NCI-H1694 treated with DMSO at 0.1 percent for 48 hours (cell line): ENCODE data around the gene NHEJ1.

Experiments
- DNase-seq: peaks from one replicate; lab custom pipeline; 2025; lab: John Stamatoyannopoulos, UW

The NHEJ1 gene

DNA sequence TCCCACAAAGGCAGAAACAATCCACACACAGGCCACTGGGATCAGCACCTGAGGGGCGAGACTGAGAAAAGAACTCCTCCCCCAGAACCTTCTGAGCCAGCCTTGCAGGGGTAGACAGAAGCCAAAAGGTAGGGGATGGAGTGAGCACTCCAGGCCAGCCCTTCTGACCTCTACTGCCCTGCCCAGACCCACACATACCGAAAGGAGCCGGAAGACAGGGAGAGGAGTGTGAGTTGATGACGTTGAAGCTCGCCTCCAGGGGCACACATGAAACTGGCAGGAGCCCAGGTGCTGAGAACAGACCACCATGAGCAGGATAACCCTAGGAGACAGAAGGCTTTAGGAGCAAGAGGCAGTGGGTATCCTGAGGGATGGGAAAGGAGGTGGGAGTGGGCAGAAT, 7.4 kb upstream of the NHEJ1 start:
- DNase-seq = no peak

DNA sequence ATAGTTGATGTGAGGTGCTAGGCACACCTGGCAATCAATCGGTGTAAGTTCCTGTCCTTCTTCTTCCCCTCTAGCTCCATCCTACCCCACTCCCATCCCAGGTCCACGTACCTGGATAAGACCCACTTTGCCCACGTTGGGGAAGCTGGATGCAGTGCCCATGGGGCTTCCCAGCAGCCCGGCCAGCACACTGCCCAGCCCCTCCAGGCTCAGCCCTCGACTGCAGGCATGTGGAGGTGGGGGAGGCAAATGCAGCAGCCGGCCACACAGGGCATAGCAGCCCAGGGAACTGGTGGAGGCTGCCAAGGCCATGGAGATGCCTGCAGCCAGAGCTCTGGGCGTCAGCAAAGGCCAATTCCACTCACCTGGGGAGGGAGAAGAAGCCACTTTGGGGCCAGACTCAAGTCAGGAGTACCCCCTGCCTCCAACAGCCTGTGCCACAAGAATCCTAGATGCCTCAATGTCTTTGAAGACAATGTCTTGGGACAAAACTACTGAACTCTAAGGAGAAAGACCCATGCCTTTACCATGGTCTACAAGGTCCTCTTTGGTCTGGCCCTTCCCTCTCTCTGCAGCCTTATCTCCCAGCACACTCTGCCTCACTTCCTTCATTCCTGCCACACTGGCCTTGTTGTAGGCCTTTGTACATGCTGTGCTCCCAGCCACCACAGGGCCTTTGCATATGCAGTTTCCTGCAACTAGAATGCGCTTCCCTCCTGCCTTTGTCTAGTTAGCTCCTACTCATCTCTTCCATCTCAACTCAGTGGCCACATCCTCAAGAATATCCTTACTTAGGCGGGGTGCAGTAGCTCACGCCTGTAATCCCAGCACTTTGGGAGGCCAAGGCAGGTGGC, 4.7 kb upstream of the NHEJ1 start:
- DNase-seq = no peak

DNA sequence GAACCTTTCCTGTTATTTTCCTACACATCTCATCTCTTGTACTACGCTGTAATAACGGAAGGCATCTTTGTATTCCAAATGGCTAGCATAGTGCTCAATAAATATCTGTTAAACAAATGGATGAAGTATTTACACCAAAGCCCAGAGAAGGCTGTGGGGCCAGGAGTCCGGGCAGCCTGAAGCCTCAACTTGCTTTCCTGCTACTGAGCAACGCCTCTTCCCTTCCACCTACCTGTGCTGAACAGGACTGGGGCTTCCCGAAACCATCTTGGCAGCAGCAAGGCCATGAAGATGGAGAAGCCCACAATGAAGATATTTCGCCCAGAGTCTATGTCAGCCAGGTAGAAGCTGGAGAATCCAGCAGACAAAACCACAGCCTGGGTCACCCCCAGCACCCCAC, 2.5 kb upstream of the NHEJ1 start:
- no peak for DNase-seq

DNA sequence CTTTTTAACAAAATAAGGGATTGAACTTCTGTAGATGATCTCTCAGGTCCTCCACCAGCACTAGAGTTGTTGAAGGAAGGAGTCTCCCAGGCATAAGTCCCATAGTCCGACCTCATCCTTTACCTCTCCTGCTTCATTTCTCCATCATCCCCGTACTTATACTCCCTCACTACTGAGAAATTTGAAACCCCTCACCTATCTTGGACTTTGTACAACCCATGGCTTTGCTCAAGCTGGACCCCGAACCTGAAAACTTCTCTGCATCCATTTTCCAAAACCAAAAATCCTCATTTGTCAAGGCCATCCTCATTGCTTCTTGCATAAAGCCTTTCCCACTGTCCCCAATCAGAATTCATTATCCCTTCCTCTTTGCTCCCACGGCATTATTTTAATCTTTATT, 482 bp upstream of the NHEJ1 start:
- DNase-seq = no peak

DNA sequence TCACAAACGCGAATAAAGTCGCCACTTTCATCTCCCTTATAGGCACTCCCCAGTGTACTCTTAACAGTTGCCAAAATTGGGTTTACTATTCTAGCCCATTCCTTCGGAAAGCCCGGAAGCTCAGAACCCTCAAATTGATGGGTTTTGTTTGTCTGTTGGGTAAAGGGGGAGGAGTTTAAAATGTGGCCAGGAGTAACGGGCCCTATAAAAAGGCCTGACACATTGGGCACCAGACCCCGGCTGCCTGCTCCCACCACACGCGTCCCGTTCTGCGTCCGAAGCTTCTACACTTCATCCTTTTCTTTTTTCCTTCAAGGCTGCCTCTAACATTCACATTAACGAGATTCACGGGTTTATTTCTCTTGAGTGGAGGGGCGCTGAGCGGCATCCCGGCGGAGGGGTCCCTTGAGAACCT, 837 bp downstream of the NHEJ1 start:
- DNase-seq = no peak

DNA sequence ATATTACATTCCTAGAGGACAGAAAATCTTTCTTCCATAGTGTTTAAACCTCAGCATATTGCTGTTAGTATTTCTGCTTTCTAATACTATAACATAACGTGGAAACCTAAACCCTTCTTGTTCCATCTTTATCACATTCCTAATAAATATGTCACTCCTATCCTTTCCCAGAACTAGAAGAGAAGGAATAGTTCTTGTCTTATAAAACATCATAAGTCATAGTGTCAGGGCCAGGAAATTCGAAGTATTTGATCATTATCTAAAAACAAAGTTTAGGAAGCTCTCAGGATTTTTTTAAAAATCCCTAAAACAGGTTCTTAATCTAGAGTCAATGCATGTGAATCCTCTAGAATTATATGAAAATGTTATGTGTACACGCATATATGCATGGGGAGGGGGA, 2.0 kb downstream of the NHEJ1 start:
- DNase-seq = no peak

DNA sequence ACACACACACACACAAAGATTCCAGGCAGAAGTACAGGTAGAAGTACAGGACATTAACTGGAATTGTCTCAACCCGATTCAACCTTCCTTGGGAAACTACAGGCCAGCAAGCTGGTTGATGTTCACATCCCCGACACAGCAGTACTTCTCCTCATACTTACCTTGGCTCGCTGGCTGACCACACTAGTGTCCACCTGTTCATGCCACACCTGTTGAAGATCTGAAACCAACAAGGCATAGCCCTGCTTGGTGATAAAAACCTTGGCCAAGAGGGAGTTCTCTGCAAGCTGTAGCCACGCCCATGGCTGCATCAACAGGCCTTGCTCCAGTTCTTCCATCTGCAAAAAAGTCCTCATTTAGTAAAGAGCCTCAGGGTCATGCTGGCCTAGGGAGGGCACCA, 2.6 kb downstream of the NHEJ1 start:
- DNase-seq = no peak

DNA sequence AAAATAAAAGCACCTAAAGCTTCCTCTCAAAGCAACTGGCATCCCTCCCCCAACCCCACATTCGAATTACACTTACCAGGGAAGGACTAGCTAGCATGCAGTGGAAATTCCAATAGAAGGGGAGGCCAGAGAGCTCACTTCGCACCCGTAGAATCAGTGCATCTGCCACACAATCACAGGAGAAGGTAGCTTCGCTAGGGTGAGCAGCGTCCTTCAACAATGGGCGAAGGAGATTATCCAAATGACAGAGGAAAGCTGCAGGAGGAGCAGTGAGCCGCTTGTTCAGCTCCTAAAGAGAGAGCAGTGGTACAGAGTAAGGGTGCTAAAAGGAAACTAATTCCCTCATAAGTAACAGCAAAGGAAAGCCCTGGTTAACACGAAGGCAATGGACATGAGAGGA, 3.2 kb downstream of the NHEJ1 start:
- DNase-seq = no peak

DNA sequence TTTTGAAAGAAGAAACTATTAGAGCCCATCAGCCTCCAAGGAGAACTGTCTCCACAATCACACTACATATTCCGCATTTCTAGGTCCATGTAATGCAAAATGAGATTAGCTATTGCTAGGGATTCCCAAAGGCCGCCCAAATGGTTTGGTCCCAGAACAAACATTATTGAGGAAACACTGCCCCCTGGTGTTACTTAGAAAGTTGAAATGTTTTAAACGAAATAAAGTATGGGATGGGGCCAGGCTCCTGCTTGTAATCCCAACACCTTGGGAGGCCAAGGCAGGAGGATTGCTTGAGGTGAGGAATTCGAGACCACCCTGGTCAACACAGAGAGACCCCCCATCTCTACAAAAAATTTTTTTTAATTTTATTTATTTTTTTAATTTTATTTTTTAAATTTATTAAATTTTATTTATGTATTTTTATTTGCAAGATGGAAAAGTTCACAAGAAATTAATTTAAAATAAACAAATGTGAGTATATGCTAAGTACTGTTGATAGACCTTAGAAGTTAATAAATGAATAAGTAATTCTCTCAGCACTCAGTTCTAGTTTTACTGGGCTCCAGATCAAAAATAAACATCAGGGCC, 5.5 kb downstream of the NHEJ1 start:
- peak; percentile 88 for DNase-seq

DNA sequence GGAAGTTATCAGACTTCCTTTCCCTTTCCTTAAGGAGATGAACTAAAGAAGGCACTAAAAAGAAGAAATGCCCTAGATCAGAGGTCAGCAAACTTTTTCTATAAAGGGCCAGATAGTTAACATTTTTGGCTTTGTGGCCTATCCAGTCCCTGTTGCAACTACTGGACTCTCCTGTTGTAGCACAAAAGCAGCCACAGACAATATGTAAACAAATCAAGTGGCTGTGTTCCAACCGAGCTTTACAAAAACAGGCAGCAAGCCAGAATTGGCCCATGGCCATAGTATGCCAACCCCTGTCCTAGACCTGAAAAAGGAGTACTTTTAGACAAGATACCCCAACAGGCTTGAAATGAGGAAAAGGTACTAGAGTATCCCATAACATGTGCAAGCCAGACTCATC, 10.9 kb downstream of the NHEJ1 start:
- DNase-seq = no peak

DNA sequence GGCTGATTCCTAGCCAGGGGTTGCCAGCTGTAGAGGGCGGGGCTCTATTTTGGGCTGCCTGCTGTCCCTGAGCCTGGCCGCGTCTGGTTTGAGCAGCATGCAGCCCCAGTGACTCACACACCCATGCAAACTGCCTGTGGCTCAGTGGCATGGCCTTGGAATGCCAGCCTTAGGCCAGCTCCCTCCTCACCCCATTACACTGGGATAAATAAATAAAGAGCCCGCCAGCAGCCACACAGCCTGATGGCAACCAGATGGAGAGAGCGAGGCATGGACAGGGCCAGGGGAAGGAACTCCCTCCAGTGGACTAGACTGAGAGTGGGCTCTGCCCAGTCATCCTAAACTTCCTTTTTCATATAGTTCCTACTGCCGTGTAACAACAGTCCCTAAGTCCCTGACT, 18.3 kb downstream of the NHEJ1 start:
- DNase-seq = no peak

DNA sequence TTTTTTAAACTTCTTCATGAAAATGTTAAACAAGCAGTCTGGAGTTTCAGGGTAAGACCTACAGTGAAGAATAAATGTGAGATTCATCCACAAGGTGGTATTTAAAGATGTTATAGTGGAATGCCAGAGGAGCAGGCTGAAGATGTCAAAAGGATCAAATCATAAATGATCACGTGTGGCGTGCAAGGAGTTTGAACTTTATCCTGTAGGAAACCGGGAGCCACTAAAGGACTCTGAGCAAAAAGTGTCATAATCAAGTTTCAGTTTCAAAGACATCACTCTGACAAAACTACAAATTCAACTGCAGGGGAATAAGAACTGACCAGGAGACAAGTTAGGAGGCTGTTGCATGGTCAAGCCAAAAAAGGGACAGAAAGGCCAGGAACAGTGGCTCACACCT, 19.9 kb downstream of the NHEJ1 start:
- DNase-seq = no peak

DNA sequence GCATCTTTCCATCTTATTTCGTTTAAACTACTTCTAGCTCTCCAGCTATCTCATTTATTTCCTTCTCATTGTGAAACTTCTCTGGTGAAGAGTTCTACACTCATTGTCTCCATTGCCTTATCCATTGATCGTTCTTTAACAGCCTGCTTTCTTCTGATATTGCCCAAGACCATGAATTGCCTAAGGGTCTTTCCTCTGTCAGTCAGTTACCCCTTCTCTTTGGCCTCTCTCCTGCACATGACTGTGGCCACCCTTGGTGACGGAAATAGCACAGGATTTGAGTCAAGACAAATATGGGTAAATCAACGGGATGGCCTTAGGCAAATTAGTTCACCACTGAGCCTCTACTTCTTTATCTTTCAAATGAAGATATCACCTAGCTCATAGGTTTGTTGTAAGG, 26.6 kb downstream of the NHEJ1 start:
- no peak for DNase-seq

DNA sequence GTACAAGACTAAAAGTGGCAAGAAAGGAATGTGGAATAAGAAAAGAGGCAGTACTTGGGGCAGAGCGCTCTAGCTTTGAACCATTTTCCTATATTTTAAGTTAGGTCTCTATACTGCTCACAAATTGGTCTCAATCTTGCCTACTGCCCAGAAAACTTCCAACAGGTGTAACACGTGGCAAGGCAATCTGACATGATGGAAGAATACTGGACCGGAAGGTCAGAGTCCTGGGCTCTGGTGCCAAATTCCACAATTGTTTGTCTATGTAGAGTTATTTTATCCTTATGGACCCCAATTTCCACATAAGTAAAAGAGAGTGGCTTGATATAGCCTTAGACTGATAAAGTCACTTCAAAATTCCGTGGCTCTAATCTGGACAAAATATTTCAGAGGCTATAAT, 28.9 kb downstream of the NHEJ1 start:
- no peak for DNase-seq

DNA sequence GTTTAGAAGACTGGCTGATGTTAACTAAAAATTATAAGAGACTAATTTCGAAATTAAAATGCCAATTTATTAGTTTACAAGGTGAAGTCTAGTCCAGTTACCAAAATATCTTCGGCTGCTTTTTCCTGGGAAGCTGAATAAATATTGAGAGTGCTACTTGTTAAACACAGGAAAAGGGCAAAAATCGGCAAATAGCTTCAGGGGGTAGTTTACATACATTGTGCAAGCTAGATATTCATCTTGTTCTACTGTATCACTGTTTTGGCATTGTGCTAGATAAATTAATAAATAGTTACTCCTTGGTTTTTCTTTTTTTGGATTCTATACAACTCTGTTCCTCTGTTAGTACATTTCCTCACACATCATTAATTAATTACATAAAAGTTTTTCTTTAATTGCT, 29.3 kb downstream of the NHEJ1 start:
- no peak for DNase-seq

DNA sequence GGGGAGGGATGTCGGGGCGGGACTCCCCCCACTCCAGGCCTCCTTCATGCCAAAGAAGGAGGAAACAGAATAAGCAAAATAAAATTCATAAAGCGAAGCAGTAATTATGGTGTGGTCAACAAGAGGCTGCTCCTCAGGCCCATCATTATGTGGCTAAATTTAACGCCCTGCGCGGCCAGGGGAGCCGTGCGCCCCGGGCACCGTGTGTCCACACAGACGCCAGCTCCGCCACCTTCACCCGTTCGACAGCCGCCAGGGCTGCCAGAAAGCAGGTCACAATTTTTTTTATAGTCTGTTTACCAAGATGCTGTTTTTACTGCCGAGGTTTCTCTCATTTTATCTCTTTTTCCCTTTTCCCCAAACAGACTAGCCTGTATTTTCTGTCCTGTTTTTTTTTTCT, 31.0 kb downstream of the NHEJ1 start:
- no peak for DNase-seq

DNA sequence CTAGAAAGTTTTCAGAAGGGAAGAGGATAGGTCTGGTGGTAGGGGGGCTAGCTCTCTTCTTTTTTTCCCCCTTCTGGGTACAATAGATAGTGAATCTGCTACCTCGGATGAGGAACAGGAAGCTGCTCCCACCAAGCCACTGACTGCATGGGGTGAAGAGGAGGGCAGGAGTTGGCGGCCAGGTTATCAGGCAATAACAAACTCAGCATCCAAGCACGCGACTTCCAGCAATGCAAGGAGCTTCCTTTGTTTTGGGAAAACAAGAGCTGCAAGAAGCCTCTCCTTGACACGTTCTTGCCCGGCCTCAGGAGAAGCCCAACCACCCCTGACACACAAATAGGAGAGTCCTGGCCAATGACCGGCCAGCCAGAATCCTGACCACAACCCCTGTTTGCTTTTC, 32.2 kb downstream of the NHEJ1 start:
- no peak for DNase-seq

DNA sequence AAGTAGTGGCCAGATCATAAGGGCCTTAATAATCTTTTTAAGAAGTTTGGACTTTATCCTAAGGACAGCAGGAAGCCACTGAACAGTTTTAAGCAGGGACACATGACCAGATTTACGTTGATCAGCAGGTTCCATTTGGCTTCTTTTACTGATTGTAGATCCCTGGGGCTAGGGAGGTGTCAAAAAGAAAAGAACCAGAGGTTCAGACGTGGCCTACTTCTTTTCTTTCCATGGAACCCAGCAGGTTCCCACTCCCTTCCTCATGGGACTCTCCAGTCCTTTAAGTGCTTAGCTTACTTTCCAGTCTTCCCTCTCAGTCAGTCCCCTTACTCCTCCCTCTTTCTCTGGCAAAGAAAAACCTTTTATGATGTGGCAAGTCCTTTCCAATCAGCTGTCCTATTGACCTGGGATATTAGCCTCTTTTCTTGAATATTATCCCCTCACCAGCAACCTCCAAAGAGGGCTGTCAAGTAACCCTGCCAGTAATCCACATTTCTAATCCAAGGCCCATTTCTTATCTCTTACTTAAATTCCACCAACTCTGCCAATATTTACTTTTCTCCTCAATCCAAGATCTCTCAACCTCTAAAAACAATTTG, 33.5 kb downstream of the NHEJ1 start:
- no peak for DNase-seq

DNA sequence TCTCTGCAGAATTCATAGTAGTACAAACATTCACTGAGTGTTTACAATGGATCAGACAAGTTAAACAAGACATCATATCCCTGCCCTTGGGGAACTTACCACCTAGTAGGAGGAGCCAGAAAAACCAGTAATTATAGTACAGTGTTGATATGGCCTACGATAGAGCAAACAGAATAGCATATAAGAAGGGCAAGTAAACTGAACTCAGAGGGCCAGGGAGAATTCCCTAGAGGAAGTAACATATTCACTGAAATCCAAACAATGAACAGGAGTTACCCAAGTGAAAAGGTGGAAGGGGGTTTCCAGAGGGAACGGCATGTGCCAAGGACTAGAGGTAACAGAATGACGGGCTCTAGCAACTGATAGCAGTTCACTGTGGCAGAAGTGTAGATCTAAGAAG, 34.1 kb downstream of the NHEJ1 start:
- DNase-seq = no peak

DNA sequence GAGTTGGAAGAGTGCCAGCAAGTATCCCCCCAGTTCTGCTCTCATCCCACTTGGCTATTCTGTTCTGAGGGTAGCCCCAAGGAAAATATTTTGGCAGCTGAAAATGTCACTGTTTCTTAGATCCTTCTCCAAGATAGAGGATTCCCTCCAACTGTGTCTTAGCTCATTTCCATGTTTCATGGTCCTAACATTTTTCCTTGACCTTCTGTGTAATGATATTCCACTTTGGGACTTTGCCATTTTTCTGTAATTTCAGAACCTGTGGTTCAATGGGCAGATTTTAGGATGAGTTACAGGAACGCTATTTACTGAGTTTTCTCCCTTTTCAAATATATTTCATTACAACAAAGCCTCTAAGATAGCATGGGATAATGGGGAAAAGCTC, 34.7 kb downstream of the NHEJ1 start:
- DNase-seq = no peak

DNA sequence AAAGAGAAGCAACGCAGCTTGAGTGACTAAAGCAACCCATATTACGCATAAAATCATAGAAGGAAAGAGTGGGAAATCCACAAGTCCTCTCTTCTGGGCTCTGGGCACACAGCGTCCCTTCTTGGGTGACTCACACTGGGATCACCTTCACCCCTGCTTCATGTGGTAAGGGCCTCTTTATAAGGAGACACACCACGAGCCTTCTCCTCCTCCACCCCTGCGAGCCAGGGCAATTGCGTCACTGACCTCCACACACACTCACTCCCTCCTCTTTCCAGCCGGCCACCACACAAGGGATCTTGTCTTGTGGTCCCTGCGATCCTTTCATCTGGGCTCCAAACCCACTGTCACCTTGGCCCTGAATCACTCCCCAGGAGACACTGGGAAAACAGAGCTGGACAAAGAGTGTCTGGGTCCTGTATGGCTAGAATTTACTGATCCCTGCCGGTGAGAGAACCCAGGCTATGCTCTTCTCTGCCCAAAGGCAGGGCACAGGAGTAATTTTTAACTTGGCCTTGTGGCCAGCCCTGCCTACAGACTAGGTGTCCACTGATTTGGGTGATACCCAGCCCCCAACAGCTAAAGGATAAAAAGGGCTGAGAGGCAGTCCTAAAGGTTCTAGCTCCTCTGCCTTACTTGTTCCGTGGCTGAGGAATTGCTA, 35.3 kb downstream of the NHEJ1 start:
- no peak for DNase-seq

DNA sequence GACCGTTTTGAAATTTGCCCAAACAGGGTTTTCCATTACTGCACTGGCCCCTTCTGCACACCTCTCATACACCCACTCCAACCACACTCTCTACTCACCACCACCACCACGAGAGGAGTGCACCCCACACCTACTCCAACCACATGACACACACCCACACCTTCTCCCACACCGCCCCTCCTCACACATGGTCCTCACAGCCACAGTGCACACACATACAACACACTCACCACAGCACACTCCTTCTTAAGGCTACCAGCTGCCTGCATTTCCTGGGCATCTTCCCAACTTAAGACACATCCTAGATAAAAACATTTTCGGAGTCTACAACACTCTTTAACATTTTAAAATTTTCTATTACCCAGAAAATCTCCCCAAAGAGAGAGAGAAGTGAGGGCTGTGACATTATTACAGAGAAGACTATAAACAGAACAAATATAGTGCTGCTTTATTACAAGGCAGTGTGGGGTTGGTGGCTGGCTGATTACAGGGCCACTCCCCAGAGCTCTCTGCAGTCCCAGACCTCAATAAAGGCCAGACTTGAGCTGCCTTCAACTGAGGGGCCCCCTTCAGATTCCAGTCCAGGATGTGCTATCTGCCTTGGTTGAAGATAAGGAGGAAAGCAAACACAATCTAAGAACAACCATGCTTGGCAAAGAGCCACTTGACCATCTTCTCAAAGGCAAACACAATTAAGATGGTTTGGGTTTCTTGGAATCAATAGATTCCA, 36.1 kb downstream of the NHEJ1 start:
- no peak for DNase-seq
